ENCODE data around the gene LPP. TPM values are rescaled to one million over a fixed set of nuclear protein-coding genes. Genes with fewer than 3 reads are reported as not detected.

The LPP gene
- total RNA-seq, 3 donors from 2014 or later (not counting 1 experiment from before 2014, with no cell fraction given), result 137 to 163 (median 149) TPM

DNA sequence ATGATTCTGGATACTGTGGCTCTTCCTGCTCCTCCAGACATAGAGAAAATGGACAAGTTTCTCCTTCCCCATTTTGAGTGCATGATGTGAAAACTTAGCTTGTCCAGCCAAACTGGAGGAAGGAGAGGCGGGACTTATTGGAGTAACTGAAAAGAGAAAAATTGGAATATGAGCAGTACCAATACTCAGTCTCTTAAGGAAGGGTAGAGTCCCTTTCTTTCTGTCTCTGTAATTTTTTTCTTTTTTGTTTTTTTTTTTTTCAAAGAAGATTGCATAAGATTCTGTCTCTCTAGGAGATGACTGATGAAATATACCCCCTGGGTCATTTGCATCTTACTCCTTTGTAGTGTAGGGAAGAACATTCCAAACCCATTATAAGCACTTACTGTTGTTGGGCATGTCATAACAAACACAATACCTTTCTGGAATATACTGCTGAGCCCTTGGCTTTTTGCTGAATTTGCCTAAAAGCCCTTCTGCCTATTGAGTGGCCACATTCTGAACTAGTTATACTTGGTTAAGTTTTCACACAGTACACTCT, 519.8 kb downstream of the LPP start:
- H3K9me3 Mint-ChIP-seq, result no peaks in the 10 kb centered on the region
- ATAC-seq (no peak), DNase-seq (no peak)
- Histone ChIP-seq H3K27ac (ENCODE audit: low read length) (no peak overlapping the region), H3K36me3 (ENCODE audit: control insufficient read depth, insufficient read depth, low read length) (no peaks in the 10 kb centered on the region), H3K9me3 (ENCODE audit: control insufficient read depth, insufficient read depth, low read length) (peaks cover 3% of the 10 kb centered on the region), H3K4me3 (ENCODE audit: low read length) (no peak overlapping the region), H3K27me3 (ENCODE audit: control insufficient read depth, insufficient read depth, low read length) (no peaks in the 10 kb centered on the region), H3K4me1 (ENCODE audit: control insufficient read depth, insufficient read depth, low read length) (no peaks in the 10 kb centered on the region)
- intact Hi-C loops (cut with micrococcal nuclease), result no loop called here
- no peaks in the 10 kb centered on the region for H3K27me3 Mint-ChIP-seq (ENCODE audit: low read depth in 2 of 2)
- no peaks in the 10 kb centered on the region for H3K36me3 Mint-ChIP-seq
- TF ChIP-seq, protein P1, sequence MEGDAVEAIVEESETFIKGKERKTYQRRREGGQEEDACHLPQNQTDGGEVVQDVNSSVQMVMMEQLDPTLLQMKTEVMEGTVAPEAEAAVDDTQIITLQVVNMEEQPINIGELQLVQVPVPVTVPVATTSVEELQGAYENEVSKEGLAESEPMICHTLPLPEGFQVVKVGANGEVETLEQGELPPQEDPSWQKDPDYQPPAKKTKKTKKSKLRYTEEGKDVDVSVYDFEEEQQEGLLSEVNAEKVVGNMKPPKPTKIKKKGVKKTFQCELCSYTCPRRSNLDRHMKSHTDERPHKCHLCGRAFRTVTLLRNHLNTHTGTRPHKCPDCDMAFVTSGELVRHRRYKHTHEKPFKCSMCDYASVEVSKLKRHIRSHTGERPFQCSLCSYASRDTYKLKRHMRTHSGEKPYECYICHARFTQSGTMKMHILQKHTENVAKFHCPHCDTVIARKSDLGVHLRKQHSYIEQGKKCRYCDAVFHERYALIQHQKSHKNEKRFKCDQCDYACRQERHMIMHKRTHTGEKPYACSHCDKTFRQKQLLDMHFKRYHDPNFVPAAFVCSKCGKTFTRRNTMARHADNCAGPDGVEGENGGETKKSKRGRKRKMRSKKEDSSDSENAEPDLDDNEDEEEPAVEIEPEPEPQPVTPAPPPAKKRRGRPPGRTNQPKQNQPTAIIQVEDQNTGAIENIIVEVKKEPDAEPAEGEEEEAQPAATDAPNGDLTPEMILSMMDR (IDR thresholded peaks at IDR 0.05), result no peak
- no peak overlapping the region for H3K27ac Mint-ChIP-seq
- H3K4me1 Mint-ChIP-seq, result peaks cover 14 to 20% of the 10 kb centered on the region in 2 donors
- no peak overlapping the region for H3K4me3 Mint-ChIP-seq
- WGBS (ENCODE audit: insufficient coverage), result no CpG with 5 or more reads among the region's 1 CpG

DNA sequence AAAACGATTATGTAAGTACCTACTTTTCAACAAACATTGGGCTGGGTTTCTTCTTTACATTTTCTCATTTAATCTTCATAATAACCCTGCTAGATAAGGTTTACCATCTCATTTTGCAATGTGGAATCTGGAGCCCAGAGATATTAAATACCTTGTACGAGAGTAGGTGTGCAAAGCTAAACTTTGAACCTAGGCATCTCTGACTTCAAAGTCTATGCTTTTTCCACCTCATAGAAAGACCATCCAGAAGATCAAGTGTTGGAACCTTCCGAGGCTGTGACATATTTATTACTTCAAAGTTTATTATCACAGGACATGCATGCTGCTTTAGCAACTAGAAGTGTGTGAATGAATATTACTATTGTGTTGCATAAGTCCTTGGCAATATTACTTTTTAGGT, 520.6 kb downstream of the LPP start:
- H3K36me3 ChIP-seq (ENCODE audit: control insufficient read depth, insufficient read depth, low read length), result no peaks in the 10 kb centered on the region
- H3K4me3 Mint-ChIP-seq, result no peak overlapping the region
- DNase-seq (no peak), ATAC-seq (no peak)
- H3K27me3 Mint-ChIP-seq (ENCODE audit: low read depth in 2 of 2), result no peaks in the 10 kb centered on the region
- H3K27ac Mint-ChIP-seq, result no peak overlapping the region
- no peaks in the 10 kb centered on the region for H3K27me3 ChIP-seq (ENCODE audit: control insufficient read depth, insufficient read depth, low read length)
- peaks cover 14 to 20% of the 10 kb centered on the region in 2 donors for H3K4me1 Mint-ChIP-seq
- H3K36me3 Mint-ChIP-seq, result no peaks in the 10 kb centered on the region
- no peaks in the 10 kb centered on the region for H3K9me3 Mint-ChIP-seq
- TF ChIP-seq, protein P1 (IDR thresholded peaks at IDR 0.05), result no peak
- 100% methylated on average over 1 of the region's 3 CpGs for WGBS (ENCODE audit: insufficient coverage)
- no peak overlapping the region for H3K27ac ChIP-seq (ENCODE audit: low read length)
- intact Hi-C loops (cut with micrococcal nuclease), result no loop called here
- no peaks in the 10 kb centered on the region for H3K4me1 ChIP-seq (ENCODE audit: control insufficient read depth, insufficient read depth, low read length)
- H3K4me3 ChIP-seq (ENCODE audit: low read length), result no peak overlapping the region
- H3K9me3 ChIP-seq (ENCODE audit: control insufficient read depth, insufficient read depth, low read length), result peaks cover 3% of the 10 kb centered on the region

GRCh38 chr3:188677344-188677743, 523.4 kb downstream of the LPP start:
- Mint-ChIP-seq H3K27ac (no peak overlapping the region), H3K4me3 (no peak overlapping the region), H3K9me3 (no peaks in the 10 kb centered on the region), H3K36me3 (no peaks in the 10 kb centered on the region), H3K27me3 (ENCODE audit: low read depth in 2 of 2) (no peaks in the 10 kb centered on the region), H3K4me1 (peaks cover 7 to 9% of the 10 kb centered on the region in 2 donors)
- Histone ChIP-seq H3K36me3 (ENCODE audit: control insufficient read depth, insufficient read depth, low read length) (no peaks in the 10 kb centered on the region), H3K4me1 (ENCODE audit: control insufficient read depth, insufficient read depth, low read length) (no peaks in the 10 kb centered on the region), H3K27me3 (ENCODE audit: control insufficient read depth, insufficient read depth, low read length) (no peaks in the 10 kb centered on the region), H3K9me3 (ENCODE audit: control insufficient read depth, insufficient read depth, low read length) (peaks cover 3% of the 10 kb centered on the region), H3K27ac (ENCODE audit: low read length) (no peak overlapping the region), H3K4me3 (ENCODE audit: low read length) (no peak overlapping the region)
- WGBS (ENCODE audit: insufficient coverage), result 100% methylated on average over 1 of the region's 1 CpG
- intact Hi-C loops (cut with micrococcal nuclease), result no loop called here
- TF ChIP-seq, protein P1 (IDR thresholded peaks at IDR 0.05), result no peak
- no peak for DNase-seq
- no peak for ATAC-seq

DNA sequence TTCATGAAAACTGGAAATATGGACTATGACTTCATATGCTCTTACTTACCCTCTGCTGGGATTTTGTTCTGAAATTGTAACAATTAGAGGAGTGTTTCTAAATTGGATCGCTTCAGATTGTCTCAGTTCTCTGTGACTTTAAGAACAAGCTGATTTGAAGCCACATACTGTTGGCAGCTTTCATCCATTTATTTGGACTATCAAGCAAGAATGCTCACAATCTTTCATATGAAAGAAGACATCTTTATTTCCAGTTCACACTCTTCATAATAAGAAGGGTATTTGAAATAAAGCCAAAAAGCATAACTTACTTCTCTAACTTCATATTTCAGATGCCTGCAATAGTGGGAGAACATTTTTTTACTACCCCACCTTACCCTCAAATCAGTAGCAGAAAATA, 526.2 kb downstream of the LPP start:
- no peak for DNase-seq
- H3K9me3 Mint-ChIP-seq, result no peaks in the 10 kb centered on the region
- peaks cover 6 to 19% of the 10 kb centered on the region in 2 donors for H3K4me1 Mint-ChIP-seq
- no peak overlapping the region for H3K27ac Mint-ChIP-seq
- intact Hi-C loops (cut with micrococcal nuclease), result no loop called here
- Histone ChIP-seq H3K27ac (ENCODE audit: low read length) (no peak overlapping the region), H3K4me3 (ENCODE audit: low read length) (no peak overlapping the region), H3K27me3 (ENCODE audit: control insufficient read depth, insufficient read depth, low read length) (no peaks in the 10 kb centered on the region), H3K36me3 (ENCODE audit: control insufficient read depth, insufficient read depth, low read length) (no peaks in the 10 kb centered on the region), H3K9me3 (ENCODE audit: control insufficient read depth, insufficient read depth, low read length) (peaks cover 3% of the 10 kb centered on the region), H3K4me1 (ENCODE audit: control insufficient read depth, insufficient read depth, low read length) (no peaks in the 10 kb centered on the region)
- WGBS (ENCODE audit: insufficient coverage), result 100% methylated on average over 1 of the region's 1 CpG
- H3K36me3 Mint-ChIP-seq, result no peaks in the 10 kb centered on the region
- no peak overlapping the region for H3K4me3 Mint-ChIP-seq
- no peaks in the 10 kb centered on the region for H3K27me3 Mint-ChIP-seq (ENCODE audit: low read depth in 2 of 2)
- TF ChIP-seq, protein P1 (IDR thresholded peaks at IDR 0.05), result no peak
- no peak for ATAC-seq
